Endothelial cell (in vitro differentiated cells): ENCODE results near the gene NCAM2. TPM values are rescaled to one million over a fixed set of nuclear protein-coding genes. Genes with fewer than 3 reads are reported as not detected.
A peak's percentile ranks its signal among the peaks of the same experiment; 100 is the strongest.

ENCODE experiments used
- DNase-seq: peaks from one replicate; pipeline ENCODE4 v3.0.0; 2021; ENCODE audit warnings: low spot score
- H3K27ac Mint-ChIP-seq: one replicate; pipeline ENCODE4 v1.8.0; 2021; ENCODE audit warnings: mixed read lengths, inconsistent platforms; ENCODE audit not compliant: unreplicated experiment
- H3K27me3 Mint-ChIP-seq: one replicate; pipeline ENCODE4 v1.8.0; 2021; ENCODE audit warnings: mild to moderate bottlenecking, moderate library complexity, mixed read lengths, inconsistent platforms; ENCODE audit not compliant: unreplicated experiment
- H3K36me3 Mint-ChIP-seq: one replicate; pipeline ENCODE4 v1.8.0; 2021; ENCODE audit warnings: mild to moderate bottlenecking, low read depth, mixed read lengths, inconsistent platforms; ENCODE audit not compliant: unreplicated experiment
- H3K4me1 Mint-ChIP-seq: one replicate; pipeline ENCODE4 v1.8.0; 2021; ENCODE audit warnings: mild to moderate bottlenecking, mixed read lengths, inconsistent platforms; ENCODE audit not compliant: unreplicated experiment
- H3K4me3 Mint-ChIP-seq: one replicate; pipeline ENCODE4 v1.8.0; 2021; ENCODE audit warnings: mild to moderate bottlenecking, mixed read lengths, inconsistent platforms; ENCODE audit not compliant: unreplicated experiment
- H3K9me3 Mint-ChIP-seq: one replicate; pipeline ENCODE4 v1.8.0; 2021; ENCODE audit warnings: mixed read lengths, inconsistent platforms; ENCODE audit not compliant: unreplicated experiment
- CTCF ChIP-seq: fragments of 200-600 bp; sonication (generic); IDR thresholded peaks from one replicate; pipeline ENCODE4 v1.5.0; 2021; ENCODE audit warnings: antibody characterized with exemption; ENCODE audit not compliant: unreplicated experiment
- total RNA-seq: library from RNA; stranded (reverse); fragmentation: NEBNext Ultra II Directional; extraction: Animal tissue kit (Norgen Biotek cat#: 25700); gene quantifications from one replicate; pipeline ENCODE4 v1.2.1, GENCODE V29; 2021; ENCODE audit not compliant: unreplicated experiment

NCAM2 gene
- total RNA-seq, 1 donor from 2014 or later: 0.64 TPM

GRCh38 chr21:21003701-21004100 is 5.5 kb downstream of the NCAM2 start:
- no peaks in the 10 kb centered on the region for H3K4me1 Mint-ChIP-seq

GRCh38 chr21:21007606-21008005 is 9.4 kb downstream of the NCAM2 start:
- H3K27ac Mint-ChIP-seq: no peak overlapping the region
- no peaks in the 10 kb centered on the region for H3K27me3 Mint-ChIP-seq
- no peaks in the 10 kb centered on the region for H3K9me3 Mint-ChIP-seq
- DNase-seq: no peak
- H3K4me3 Mint-ChIP-seq: no peak overlapping the region
- no peaks in the 10 kb centered on the region for H3K36me3 Mint-ChIP-seq
- no peaks in the 10 kb centered on the region for H3K4me1 Mint-ChIP-seq
- no peak for TF ChIP-seq CTCF

More at GRCh38 chr21:21003701-21004100, 5.5 kb downstream of the NCAM2 start:
- Mint-ChIP-seq H3K27me3 (no peaks in the 10 kb centered on the region), H3K36me3 (no peaks in the 10 kb centered on the region), H3K4me3 (no peak overlapping the region), H3K27ac (no peak overlapping the region), H3K9me3 (no peaks in the 10 kb centered on the region)
- DNase-seq: peak; percentile 32
- TF ChIP-seq CTCF: peak; percentile 66

GRCh38 chr21:21010228-21010627 is 12.0 kb downstream of the NCAM2 start:
- no peak overlapping the region for H3K4me3 Mint-ChIP-seq
- H3K36me3 Mint-ChIP-seq: no peaks in the 10 kb centered on the region
- H3K9me3 Mint-ChIP-seq: no peaks in the 10 kb centered on the region
- no peak for DNase-seq
- H3K27ac Mint-ChIP-seq: no peak overlapping the region
- TF ChIP-seq CTCF: no peak
- no peaks in the 10 kb centered on the region for H3K27me3 Mint-ChIP-seq
- no peaks in the 10 kb centered on the region for H3K4me1 Mint-ChIP-seq

- no peak for DNase-seq
- Mint-ChIP-seq H3K36me3 (no peaks in the 10 kb centered on the region), H3K27me3 (no peaks in the 10 kb centered on the region), H3K4me1 (no peaks in the 10 kb centered on the region), H3K9me3 (no peaks in the 10 kb centered on the region), H3K4me3 (no peak overlapping the region), H3K27ac (no peak overlapping the region)
- TF ChIP-seq CTCF: no peak
Observed at GRCh38 chr21:21010698-21011097, 12.5 kb downstream of the NCAM2 start.

- H3K36me3 Mint-ChIP-seq: no peaks in the 10 kb centered on the region
- no peaks in the 10 kb centered on the region for H3K27me3 Mint-ChIP-seq
- no peaks in the 10 kb centered on the region for H3K4me1 Mint-ChIP-seq
- H3K27ac Mint-ChIP-seq: no peak overlapping the region
- H3K4me3 Mint-ChIP-seq: no peak overlapping the region
- DNase-seq: no peak
- H3K9me3 Mint-ChIP-seq: no peaks in the 10 kb centered on the region
- no peak for TF ChIP-seq CTCF
Observed at GRCh38 chr21:21018821-21019220, 20.6 kb downstream of the NCAM2 start.
